Measurements from ENCODE around the gene PTPRJ. TPM values are rescaled to one million over a fixed set of nuclear protein-coding genes. Genes with fewer than 3 reads are reported as not detected.

Gene PTPRJ
- total and polyA plus RNA-seq, 4 donors: 4.1 to 24.7 (median 14.6) TPM

- Histone ChIP-seq H3K4me3 (ENCODE audit: low read depth in 1 of 3, low read length in 3 of 3) (no peak overlapping the region), H3K4me1 (ENCODE audit: control insufficient read depth in 4 of 4, insufficient read depth in 4 of 4, low read length in 3 of 4) (peaks cover 9 to 26% (median 21%) of the 10 kb centered on the region in 4 donors), H3K27ac (ENCODE audit: low read depth in 1 of 2, low read length in 2 of 2) (peak overlapping the region in 1 of 2 donors; percentile 79), H3K9ac (ENCODE audit: low read depth in 1 of 2, low read length in 2 of 2) (no peak overlapping the region), H3K36me3 (ENCODE audit: control insufficient read depth in 4 of 4, insufficient read depth in 3 of 4, low read depth in 1 of 4, low read length in 3 of 4) (no peaks in the 10 kb centered on the region), H3K9me3 (ENCODE audit: control insufficient read depth in 4 of 4, low read length in 3 of 4) (no peaks in the 10 kb centered on the region), H3K27me3 (ENCODE audit: control insufficient read depth in 4 of 4, insufficient read depth in 4 of 4, low read length in 3 of 4) (no peaks in the 10 kb centered on the region)
- TF ChIP-seq RAD21 (IDR thresholded peaks at IDR 0.05) (no peak), HNF4G (IDR thresholded peaks at IDR 0.05) (no peak), HNF4A (conservative IDR thresholded peaks at IDR 0.05) (peak in 1 of 2 donors; percentile 7)
- TF ChIP-seq, protein P1, sequence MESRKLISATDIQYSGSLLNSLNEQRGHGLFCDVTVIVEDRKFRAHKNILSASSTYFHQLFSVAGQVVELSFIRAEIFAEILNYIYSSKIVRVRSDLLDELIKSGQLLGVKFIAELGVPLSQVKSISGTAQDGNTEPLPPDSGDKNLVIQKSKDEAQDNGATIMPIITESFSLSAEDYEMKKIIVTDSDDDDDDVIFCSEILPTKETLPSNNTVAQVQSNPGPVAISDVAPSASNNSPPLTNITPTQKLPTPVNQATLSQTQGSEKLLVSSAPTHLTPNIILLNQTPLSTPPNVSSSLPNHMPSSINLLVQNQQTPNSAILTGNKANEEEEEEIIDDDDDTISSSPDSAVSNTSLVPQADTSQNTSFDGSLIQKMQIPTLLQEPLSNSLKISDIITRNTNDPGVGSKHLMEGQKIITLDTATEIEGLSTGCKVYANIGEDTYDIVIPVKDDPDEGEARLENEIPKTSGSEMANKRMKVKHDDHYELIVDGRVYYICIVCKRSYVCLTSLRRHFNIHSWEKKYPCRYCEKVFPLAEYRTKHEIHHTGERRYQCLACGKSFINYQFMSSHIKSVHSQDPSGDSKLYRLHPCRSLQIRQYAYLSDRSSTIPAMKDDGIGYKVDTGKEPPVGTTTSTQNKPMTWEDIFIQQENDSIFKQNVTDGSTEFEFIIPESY (IDR thresholded peaks at IDR 0.05): no peak
- DNase-seq (ENCODE audit: low spot score): no peak
- 87% methylated on average over 6 of the region's 6 CpGs for WGBS
Observed at GRCh38 chr11:48080301-48080861, 100.0 kb downstream of the PTPRJ start.

DNA sequence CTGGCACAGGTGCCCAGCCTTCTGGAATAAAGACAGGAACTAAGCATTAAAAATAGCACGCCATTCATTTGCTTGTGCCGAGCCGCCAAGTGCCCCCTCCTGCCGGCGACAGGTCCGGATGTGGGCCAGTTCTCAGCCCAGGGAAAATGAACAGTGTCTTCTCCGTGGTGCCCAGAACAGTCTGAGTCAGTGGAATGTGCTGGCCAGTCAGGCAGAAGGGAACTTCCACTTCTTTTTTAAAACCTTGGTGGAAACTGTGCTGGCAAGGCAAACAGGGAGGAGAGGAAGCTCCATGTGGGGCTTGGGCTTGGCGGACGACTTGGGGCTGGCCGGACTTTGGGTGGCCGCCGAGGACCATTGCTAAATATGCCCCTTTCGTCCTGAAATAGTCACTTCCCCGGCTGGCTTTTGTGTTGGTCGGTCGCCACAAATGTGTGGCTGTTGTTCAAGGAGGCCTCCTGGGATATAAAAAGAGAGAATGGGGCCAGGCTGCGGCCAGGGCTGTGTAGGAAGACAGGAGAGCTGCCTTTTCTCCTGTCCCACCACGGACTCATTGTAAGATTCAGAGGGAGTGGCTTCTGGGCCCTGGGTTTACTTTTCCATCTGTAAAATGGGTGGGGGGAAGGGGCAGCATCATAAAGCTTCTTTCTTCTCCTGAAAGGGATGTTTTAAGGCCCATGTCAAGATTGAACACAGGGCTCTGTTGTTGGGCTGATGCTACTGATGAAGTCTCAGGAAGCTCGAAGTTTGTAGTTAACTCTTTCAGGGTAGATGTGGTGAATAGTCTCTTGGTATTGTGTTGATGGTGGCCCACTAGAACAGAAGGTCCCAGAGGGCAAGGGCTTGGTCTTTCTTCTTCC, 101.0 kb downstream of the PTPRJ start:
- DNase-seq (ENCODE audit: low spot score): no peak
- Histone ChIP-seq H3K9me3 (ENCODE audit: control insufficient read depth in 4 of 4, low read length in 3 of 4) (no peaks in the 10 kb centered on the region), H3K4me1 (ENCODE audit: control insufficient read depth in 4 of 4, insufficient read depth in 4 of 4, low read length in 3 of 4) (peaks cover 9 to 28% (median 23%) of the 10 kb centered on the region in 4 donors), H3K27me3 (ENCODE audit: control insufficient read depth in 4 of 4, insufficient read depth in 4 of 4, low read length in 3 of 4) (no peaks in the 10 kb centered on the region), H3K27ac (ENCODE audit: low read depth in 1 of 2, low read length in 2 of 2) (peak overlapping the region; percentile 25 to 79), H3K36me3 (ENCODE audit: control insufficient read depth in 4 of 4, insufficient read depth in 3 of 4, low read depth in 1 of 4, low read length in 3 of 4) (no peaks in the 10 kb centered on the region), H3K4me3 (ENCODE audit: low read depth in 1 of 3, low read length in 3 of 3) (no peak overlapping the region), H3K9ac (ENCODE audit: low read depth in 1 of 2, low read length in 2 of 2) (no peak overlapping the region)
- TF ChIP-seq HNF4A (conservative IDR thresholded peaks at IDR 0.05) (peak; percentile 71 to 80), SP1 (IDR thresholded peaks at IDR 0.05) (peak; percentile 59), RXRA (IDR thresholded peaks at IDR 0.05) (peak; percentile 63 to 68), HNF4G (IDR thresholded peaks at IDR 0.05) (peak; percentile 46), RAD21 (IDR thresholded peaks at IDR 0.05) (peak in 1 of 2 donors; percentile 57), JUND (IDR thresholded peaks at IDR 0.05) (no peak), EGR1 (IDR thresholded peaks at IDR 0.05; ENCODE audit: low read depth in 2 of 2) (no peak), GABPA (IDR thresholded peaks at IDR 0.05 in 1 of 2, conservative IDR thresholded peaks at IDR 0.05 in 1 of 2) (no peak)
- TF ChIP-seq, protein P2, sequence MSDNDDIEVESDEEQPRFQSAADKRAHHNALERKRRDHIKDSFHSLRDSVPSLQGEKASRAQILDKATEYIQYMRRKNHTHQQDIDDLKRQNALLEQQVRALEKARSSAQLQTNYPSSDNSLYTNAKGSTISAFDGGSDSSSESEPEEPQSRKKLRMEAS (IDR thresholded peaks at IDR 0.05): peak; percentile 36
- 26% methylated on average over 19 of the region's 19 CpGs for WGBS

GRCh38 chr11:48082771-48083170, 102.4 kb downstream of the PTPRJ start:
- H3K36me3 ChIP-seq (ENCODE audit: control insufficient read depth in 4 of 4, insufficient read depth in 3 of 4, low read depth in 1 of 4, low read length in 3 of 4): no peaks in the 10 kb centered on the region
- H3K4me3 ChIP-seq (ENCODE audit: low read depth in 1 of 3, low read length in 3 of 3): no peak overlapping the region
- no peak overlapping the region for H3K27ac ChIP-seq (ENCODE audit: low read depth in 1 of 2, low read length in 2 of 2)
- H3K9me3 ChIP-seq (ENCODE audit: control insufficient read depth in 4 of 4, low read length in 3 of 4): no peaks in the 10 kb centered on the region
- no peaks in the 10 kb centered on the region for H3K27me3 ChIP-seq (ENCODE audit: control insufficient read depth in 4 of 4, insufficient read depth in 4 of 4, low read length in 3 of 4)
- TF ChIP-seq SP1 (IDR thresholded peaks at IDR 0.05) (peak; percentile 44), REST (IDR thresholded peaks at IDR 0.05) (no peak), EGR1 (IDR thresholded peaks at IDR 0.05; ENCODE audit: low read depth in 2 of 2) (no peak), RXRA (IDR thresholded peaks at IDR 0.05) (no peak), GABPA (IDR thresholded peaks at IDR 0.05 in 1 of 2, conservative IDR thresholded peaks at IDR 0.05 in 1 of 2) (no peak), HNF4A (conservative IDR thresholded peaks at IDR 0.05) (peak; percentile 9 to 38), FOXA1 (IDR thresholded peaks at IDR 0.05) (no peak), RAD21 (IDR thresholded peaks at IDR 0.05) (no peak), ATF3 (IDR thresholded peaks at IDR 0.05) (no peak), NR2F2 (IDR thresholded peaks at IDR 0.05) (no peak), JUND (IDR thresholded peaks at IDR 0.05) (no peak)
- H3K4me1 ChIP-seq (ENCODE audit: control insufficient read depth in 4 of 4, insufficient read depth in 4 of 4, low read length in 3 of 4): peaks cover 10 to 40% (median 29%) of the 10 kb centered on the region in 4 donors
- WGBS: 98% methylated on average over 2 of the region's 2 CpGs
- H3K9ac ChIP-seq (ENCODE audit: low read depth in 1 of 2, low read length in 2 of 2): no peak overlapping the region
- DNase-seq (ENCODE audit: low spot score): no peak

All from liver (tissue), 9 donors.